Measurements from ENCODE around the gene ACOX2. TPM values are rescaled to one million over a fixed set of nuclear protein-coding genes. Genes with fewer than 3 reads are reported as not detected.
"Not testable (repeated sequence)": the region's sequence is repeated elsewhere in the genome, so short reads cannot be mapped to it uniquely, and the experiment has no call there.

The ACOX2 gene
- polyA plus RNA-seq, 4 donors = 19.0 to 40.0 (median 35.4) TPM

GRCh38 chr3:58535531-58536500 lies 1.2 kb downstream of the ACOX2 start:
- DNase-seq (ENCODE audit: low read depth in 4 of 4, low spot score in 3 of 4) = no peak

- no peak for DNase-seq (ENCODE audit: low read depth in 4 of 4, low spot score in 3 of 4)
Observed at GRCh38 chr3:58534592-58535494, 2.1 kb downstream of the ACOX2 start.

GRCh38 chr3:58532794-58533220 lies 4.2 kb downstream of the ACOX2 start:
- DNase-seq (ENCODE audit: low read depth in 4 of 4, low spot score in 3 of 4) = peak in 1 of 4 donors; percentile 61

GRCh38 chr3:58531956-58532355 lies 5.0 kb downstream of the ACOX2 start:
- DNase-seq (ENCODE audit: low read depth in 4 of 4, low spot score in 3 of 4) = no peak

GRCh38 chr3:58531555-58531954 lies 5.4 kb downstream of the ACOX2 start:
- no peak for DNase-seq (ENCODE audit: low read depth in 4 of 4, low spot score in 3 of 4)

GRCh38 chr3:58530354-58530865 lies 6.6 kb downstream of the ACOX2 start:
- no peak for DNase-seq (ENCODE audit: low read depth in 4 of 4, low spot score in 3 of 4)

GRCh38 chr3:58529516-58530353 lies 7.3 kb downstream of the ACOX2 start:
- no peak for DNase-seq (ENCODE audit: low read depth in 4 of 4, low spot score in 3 of 4)

GRCh38 chr3:58528629-58529028 lies 8.4 kb downstream of the ACOX2 start:
- no peak for DNase-seq (ENCODE audit: low read depth in 4 of 4, low spot score in 3 of 4)

- DNase-seq (ENCODE audit: low read depth in 4 of 4, low spot score in 3 of 4) = not testable (repeated sequence)
Observed at GRCh38 chr3:58527440-58527839, 9.6 kb downstream of the ACOX2 start.

GRCh38 chr3:58526515-58526957 lies 10.5 kb downstream of the ACOX2 start:
- no peak for DNase-seq (ENCODE audit: low read depth in 4 of 4, low spot score in 3 of 4)

- DNase-seq (ENCODE audit: low read depth in 4 of 4, low spot score in 3 of 4) = no peak
Observed at GRCh38 chr3:58524326-58524888, 12.6 kb downstream of the ACOX2 start.

GRCh38 chr3:58522759-58523425 lies 14.1 kb downstream of the ACOX2 start:
- no peak for DNase-seq (ENCODE audit: low read depth in 4 of 4, low spot score in 3 of 4)

- no peak for DNase-seq (ENCODE audit: low read depth in 4 of 4, low spot score in 3 of 4)
Observed at GRCh38 chr3:58521917-58522631, 14.9 kb downstream of the ACOX2 start.

- no peak for DNase-seq (ENCODE audit: low read depth in 4 of 4, low spot score in 3 of 4)
Observed at GRCh38 chr3:58521336-58521670, 15.7 kb downstream of the ACOX2 start.

GRCh38 chr3:58520403-58521335 lies 16.3 kb downstream of the ACOX2 start:
- no peak for DNase-seq (ENCODE audit: low read depth in 4 of 4, low spot score in 3 of 4)

- no peak for DNase-seq (ENCODE audit: low read depth in 4 of 4, low spot score in 3 of 4)
Observed at GRCh38 chr3:58519668-58520402, 17.2 kb downstream of the ACOX2 start.

GRCh38 chr3:58518291-58518789 lies 18.6 kb downstream of the ACOX2 start:
- DNase-seq (ENCODE audit: low read depth in 4 of 4, low spot score in 3 of 4) = no peak
